ACHN (cell line): ENCODE data around the gene MST1.
A peak's percentile ranks its signal among the peaks of the same experiment; 100 is the strongest.

Experiments
- DNase-seq: peaks from one replicate; pipeline ENCODE4 v3.0.0-alpha.2; 2015
- in situ Hi-C: cut with HindIII; loops from 2 replicates; pipeline ENCODE4 v1.10.0; 2017; ENCODE audit warnings: low sequenced_read_pairs, low pct_ligation_motif_present, low pct_unique_long_range_greater_than_20kb

Gene MST1

GRCh38 chr3:49720855-49721595, 31.8 kb upstream of the MST1 start:
- no peak for DNase-seq
- in situ Hi-C loops = no loop called here

- DNase-seq = peak; percentile 90
- in situ Hi-C loops = no loop called here
These were observed 30.1 kb upstream of the MST1 start, which contains the start of gene AMIGO3 for GRCh38 chr3:49719214-49719884. TSS of gene AMIGO3 (minus strand) at chr3:49719684. CDS start at chr3:49719465, 219 bp downstream.

- in situ Hi-C loops = no loop called here
- DNase-seq = no peak
These were observed 29.6 kb upstream of the MST1 start for GRCh38 chr3:49718858-49719213.

GRCh38 chr3:49717959-49718857, 28.9 kb upstream of the MST1 start:
- in situ Hi-C loops = no loop called here
- no peak for DNase-seq

- no peak for DNase-seq
- in situ Hi-C loops = no loop called here
These were observed 28.1 kb upstream of the MST1 start for GRCh38 chr3:49717211-49717958.

- no peak for DNase-seq
- in situ Hi-C loops = no loop called here
These were observed 27.5 kb upstream of the MST1 start for GRCh38 chr3:49716691-49717210.

- DNase-seq = no peak
These were observed 26.9 kb upstream of the MST1 start for GRCh38 chr3:49716169-49716568.

GRCh38 chr3:49715611-49716121, 26.4 kb upstream of the MST1 start:
- DNase-seq = no peak
- in situ Hi-C loops = no loop called here

More at GRCh38 chr3:49716169-49716568, 26.9 kb upstream of the MST1 start:
- in situ Hi-C loops = no loop called here

GRCh38 chr3:49714728-49715550, 25.7 kb upstream of the MST1 start:
- in situ Hi-C loops = no loop called here
- no peak for DNase-seq

- DNase-seq = no peak
- in situ Hi-C loops = no loop called here
These were observed 24.2 kb upstream of the MST1 start for GRCh38 chr3:49713336-49714105.

- in situ Hi-C loops = no loop called here
- no peak for DNase-seq
These were observed 23.5 kb upstream of the MST1 start for GRCh38 chr3:49712631-49713317.

- in situ Hi-C loops = no loop called here
- no peak for DNase-seq
These were observed 22.9 kb upstream of the MST1 start for GRCh38 chr3:49712166-49712565.

- DNase-seq = no peak
- in situ Hi-C loops = no loop called here
These were observed 22.2 kb upstream of the MST1 start for GRCh38 chr3:49711489-49711888.

GRCh38 chr3:49709852-49710251, 20.6 kb upstream of the MST1 start:
- in situ Hi-C loops = no loop called here

GRCh38 chr3:49707113-49707480, 17.8 kb upstream of the MST1 start:
- DNase-seq = peak; percentile 20
- in situ Hi-C loops = no loop called here

More at GRCh38 chr3:49709852-49710251, 20.6 kb upstream of the MST1 start:
- DNase-seq = no peak

- in situ Hi-C loops = no loop called here
- DNase-seq = no peak
These were observed 17.3 kb upstream of the MST1 start for GRCh38 chr3:49706456-49707112.
